Ectodermal cell (in vitro differentiated cells): ENCODE measurements around the gene ZMYND8.

Experiments
- H3K27ac ChIP-seq: 2 replicates; pipeline ENCODE4 v1.7.0; 2013; ENCODE audit warnings: mild to moderate bottlenecking, low read depth, low read length; ENCODE audit not compliant: insufficient read depth, poor library complexity, severe bottlenecking
- H3K27me3 ChIP-seq: 2 replicates; pipeline ENCODE4 v1.7.0; 2013; ENCODE audit warnings: mild to moderate bottlenecking, low read length; ENCODE audit not compliant: insufficient read depth, control insufficient read depth, poor library complexity, severe bottlenecking
- H3K36me3 ChIP-seq: one replicate; pipeline ENCODE4 v1.7.0; 2013; ENCODE audit warnings: low read length; ENCODE audit not compliant: control insufficient read depth, insufficient read depth
- H3K4me1 ChIP-seq: one replicate; pipeline ENCODE4 v1.7.0; 2013; ENCODE audit warnings: low read length; ENCODE audit not compliant: control insufficient read depth, insufficient read depth
- H3K4me3 ChIP-seq: 2 replicates; pipeline ENCODE4 v1.7.0; 2013; ENCODE audit warnings: low read depth, low read length, control low read depth; ENCODE audit not compliant: insufficient read depth
- H3K9me3 ChIP-seq: 2 replicates; pipeline ENCODE4 v1.7.0; 2013; ENCODE audit warnings: mild to moderate bottlenecking, low read length, moderate library complexity; ENCODE audit not compliant: control insufficient read depth
- WGBS, 2 experiments: methylation state at CpG; one replicate each; pipeline ENCODE4 v1.1.7; 2013; ENCODE audit warnings: missing lambda C conversion rate in 2 of 2; 5-methylcytosine and 5-hydroxymethylcytosine counted together

ZMYND8 gene

GRCh38 chr20:47165376-47165865 is 191.1 kb downstream of the ZMYND8 start:
- Histone ChIP-seq H3K27ac (no peak overlapping the region), H3K36me3 (no peaks in the 10 kb centered on the region), H3K4me3 (no peak overlapping the region), H3K4me1 (no peaks in the 10 kb centered on the region), H3K9me3 (no peaks in the 10 kb centered on the region), H3K27me3 (no peaks in the 10 kb centered on the region)
- 92 to 94% methylated on average over 4 of the region's 4 CpGs for WGBS, 2 experiments

GRCh38 chr20:47164140-47164539 is 192.4 kb downstream of the ZMYND8 start:
- Histone ChIP-seq H3K9me3 (no peaks in the 10 kb centered on the region), H3K4me1 (no peaks in the 10 kb centered on the region), H3K4me3 (no peak overlapping the region), H3K27ac (no peak overlapping the region), H3K36me3 (no peaks in the 10 kb centered on the region), H3K27me3 (no peaks in the 10 kb centered on the region)
- 89 to 93% methylated on average over 13 of the region's 13 CpGs for WGBS, 2 experiments

GRCh38 chr20:47161411-47161810 is 195.1 kb downstream of the ZMYND8 start:
- H3K27me3 ChIP-seq = no peaks in the 10 kb centered on the region
- no peak overlapping the region for H3K27ac ChIP-seq
- no peak overlapping the region for H3K4me3 ChIP-seq
- no peaks in the 10 kb centered on the region for H3K9me3 ChIP-seq
- no peaks in the 10 kb centered on the region for H3K36me3 ChIP-seq
- no peaks in the 10 kb centered on the region for H3K4me1 ChIP-seq
- WGBS, 2 experiments = 89 to 96% methylated on average over 10 of the region's 10 CpGs

- Histone ChIP-seq H3K9me3 (no peaks in the 10 kb centered on the region), H3K27ac (no peak overlapping the region), H3K36me3 (no peaks in the 10 kb centered on the region), H3K4me3 (no peak overlapping the region), H3K27me3 (no peaks in the 10 kb centered on the region), H3K4me1 (no peaks in the 10 kb centered on the region)
- 89 to 90% methylated on average over 14 of the region's 14 CpGs for WGBS, 2 experiments
Measured at GRCh38 chr20:47160992-47161391, 195.5 kb downstream of the ZMYND8 start.

GRCh38 chr20:47160240-47160639 is 196.3 kb downstream of the ZMYND8 start:
- H3K27ac ChIP-seq = no peak overlapping the region
- H3K9me3 ChIP-seq = no peaks in the 10 kb centered on the region
- 97 to 98% methylated on average over 7 of the region's 7 CpGs for WGBS, 2 experiments
- no peak overlapping the region for H3K4me3 ChIP-seq
- no peaks in the 10 kb centered on the region for H3K36me3 ChIP-seq
- H3K4me1 ChIP-seq = no peaks in the 10 kb centered on the region
- H3K27me3 ChIP-seq = no peaks in the 10 kb centered on the region
